HG03575 (cell line): ENCODE data around the gene SNED1.

Experiments
- ATAC-seq: cut with Tn5 transposase; IDR thresholded peaks from one replicate; pipeline ENCODE4 v1.9.1; 2021; ENCODE audit not compliant: unreplicated experiment, insufficient number of reproducible peaks, low FRiP score; ENCODE audit errors: extremely low read depth

Gene SNED1

GRCh38 chr2:240997856-240998705, at the start of gene SNED1:
SNED1 (plus strand) TSS chr2:240998618; CDS start chr2:240998838, 220 bp downstream.
- no peak for ATAC-seq

GRCh38 chr2:240948905-240949790, 49.3 kb upstream of the SNED1 start:
- no peak for ATAC-seq

- no peak for ATAC-seq
Measured at GRCh38 chr2:240949791-240950705, 48.4 kb upstream of the SNED1 start.

- ATAC-seq: no peak
Measured at GRCh38 chr2:240951045-240951594, 47.3 kb upstream of the SNED1 start.

- no peak for ATAC-seq
Measured at GRCh38 chr2:240952496-240953246, 45.7 kb upstream of the SNED1 start.

GRCh38 chr2:240953426-240954410, 44.7 kb upstream of the SNED1 start:
- ATAC-seq: no peak

- ATAC-seq: no peak
Measured at GRCh38 chr2:240954436-240955305, 43.7 kb upstream of the SNED1 start.

- ATAC-seq: no peak
Measured at GRCh38 chr2:240955306-240956170, 42.9 kb upstream of the SNED1 start.

GRCh38 chr2:240956171-240956934, 42.1 kb upstream of the SNED1 start:
- ATAC-seq: no peak

GRCh38 chr2:240956935-240957655, 41.3 kb upstream of the SNED1 start:
- ATAC-seq: no peak

GRCh38 chr2:240957656-240958365, 40.6 kb upstream of the SNED1 start:
- no peak for ATAC-seq

- ATAC-seq: no peak
Measured at GRCh38 chr2:240958366-240959213, 39.8 kb upstream of the SNED1 start.
